ENCODE results near the gene ZNF281. TPM values are rescaled to one million over a fixed set of nuclear protein-coding genes. Genes with fewer than 3 reads are reported as not detected.

Gene ZNF281
- total RNA-seq, 1 experiment from 2014 or later = 20.0 TPM

GRCh38 chr1:200386416-200386815, 23.4 kb downstream of the ZNF281 start:
- no peaks in the 10 kb centered on the region for H3K36me3 ChIP-seq

GRCh38 chr1:200384818-200385390, 24.9 kb downstream of the ZNF281 start:
- no peak overlapping the region for H3K27ac ChIP-seq

More at GRCh38 chr1:200386416-200386815, 23.4 kb downstream of the ZNF281 start:
- H3K27ac ChIP-seq = no peak overlapping the region
- H3K4me3 ChIP-seq = no peak overlapping the region
- no peaks in the 10 kb centered on the region for H3K4me1 ChIP-seq
- H3K27me3 ChIP-seq = no peaks in the 10 kb centered on the region
- DNase-seq = no peak
- H3K9me3 ChIP-seq (replicated peaks) = no peaks in the 10 kb centered on the region

GRCh38 chr1:200381256-200381984, 28.4 kb downstream of the ZNF281 start:
- no peak for DNase-seq
- Histone ChIP-seq H3K9me3 (replicated peaks) (no peaks in the 10 kb centered on the region), H3K27me3 (no peaks in the 10 kb centered on the region), H3K4me1 (no peaks in the 10 kb centered on the region), H3K36me3 (no peaks in the 10 kb centered on the region), H3K27ac (no peak overlapping the region), H3K4me3 (no peak overlapping the region)

More at GRCh38 chr1:200384818-200385390, 24.9 kb downstream of the ZNF281 start:
- no peaks in the 10 kb centered on the region for H3K9me3 ChIP-seq (replicated peaks)
- DNase-seq = no peak
- no peaks in the 10 kb centered on the region for H3K4me1 ChIP-seq
- no peaks in the 10 kb centered on the region for H3K27me3 ChIP-seq
- H3K36me3 ChIP-seq = no peaks in the 10 kb centered on the region
- H3K4me3 ChIP-seq = no peak overlapping the region

GRCh38 chr1:200380589-200381021, 29.2 kb downstream of the ZNF281 start:
- Histone ChIP-seq H3K9me3 (replicated peaks) (no peaks in the 10 kb centered on the region), H3K4me3 (no peak overlapping the region), H3K27ac (no peak overlapping the region), H3K36me3 (no peaks in the 10 kb centered on the region), H3K27me3 (no peaks in the 10 kb centered on the region), H3K4me1 (no peaks in the 10 kb centered on the region)
- DNase-seq = no peak

- no peak overlapping the region for H3K27ac ChIP-seq
- no peaks in the 10 kb centered on the region for H3K9me3 ChIP-seq (replicated peaks)
- no peak for DNase-seq
Measured at GRCh38 chr1:200379940-200380588, 29.8 kb downstream of the ZNF281 start.

GRCh38 chr1:200379432-200379757, 30.4 kb downstream of the ZNF281 start:
- Histone ChIP-seq H3K9me3 (replicated peaks) (no peaks in the 10 kb centered on the region), H3K36me3 (no peaks in the 10 kb centered on the region), H3K4me3 (no peak overlapping the region), H3K27ac (no peak overlapping the region), H3K27me3 (no peaks in the 10 kb centered on the region), H3K4me1 (no peaks in the 10 kb centered on the region)
- no peak for DNase-seq

More at GRCh38 chr1:200379940-200380588, 29.8 kb downstream of the ZNF281 start:
- H3K36me3 ChIP-seq = no peaks in the 10 kb centered on the region
- no peaks in the 10 kb centered on the region for H3K4me1 ChIP-seq
- H3K4me3 ChIP-seq = no peak overlapping the region
- no peaks in the 10 kb centered on the region for H3K27me3 ChIP-seq

GRCh38 chr1:200378096-200378495, 31.7 kb downstream of the ZNF281 start:
- Histone ChIP-seq H3K27me3 (no peaks in the 10 kb centered on the region), H3K27ac (no peak overlapping the region), H3K4me1 (no peaks in the 10 kb centered on the region), H3K9me3 (replicated peaks) (no peaks in the 10 kb centered on the region), H3K4me3 (no peak overlapping the region), H3K36me3 (no peaks in the 10 kb centered on the region)
- DNase-seq = no peak

- no peak for DNase-seq
- no peaks in the 10 kb centered on the region for H3K36me3 ChIP-seq
- no peaks in the 10 kb centered on the region for H3K4me1 ChIP-seq
Measured at GRCh38 chr1:200376528-200376927, 33.3 kb downstream of the ZNF281 start.

GRCh38 chr1:200374569-200375295, 35.1 kb downstream of the ZNF281 start:
- no peak overlapping the region for H3K27ac ChIP-seq
- peak in 1 of 2 experiments; percentile 6 for DNase-seq
- H3K4me3 ChIP-seq = no peak overlapping the region
- no peaks in the 10 kb centered on the region for H3K4me1 ChIP-seq
- H3K36me3 ChIP-seq = no peaks in the 10 kb centered on the region
- H3K27me3 ChIP-seq = no peaks in the 10 kb centered on the region
- no peaks in the 10 kb centered on the region for H3K9me3 ChIP-seq (replicated peaks)

More at GRCh38 chr1:200376528-200376927, 33.3 kb downstream of the ZNF281 start:
- Histone ChIP-seq H3K9me3 (replicated peaks) (no peaks in the 10 kb centered on the region), H3K27me3 (no peaks in the 10 kb centered on the region), H3K4me3 (no peak overlapping the region), H3K27ac (no peak overlapping the region)

GRCh38 chr1:200373811-200374231, 36.0 kb downstream of the ZNF281 start:
- H3K27me3 ChIP-seq = no peaks in the 10 kb centered on the region
- H3K4me3 ChIP-seq = no peak overlapping the region
- no peaks in the 10 kb centered on the region for H3K4me1 ChIP-seq
- no peaks in the 10 kb centered on the region for H3K36me3 ChIP-seq
- no peaks in the 10 kb centered on the region for H3K9me3 ChIP-seq (replicated peaks)
- DNase-seq = no peak
- H3K27ac ChIP-seq = no peak overlapping the region

GRCh38 chr1:200372885-200373181, 37.0 kb downstream of the ZNF281 start:
- H3K4me1 ChIP-seq = no peaks in the 10 kb centered on the region
- H3K4me3 ChIP-seq = no peak overlapping the region
- H3K36me3 ChIP-seq = no peaks in the 10 kb centered on the region
- no peaks in the 10 kb centered on the region for H3K27me3 ChIP-seq
- H3K9me3 ChIP-seq (replicated peaks) = no peaks in the 10 kb centered on the region
- DNase-seq = no peak
- H3K27ac ChIP-seq = no peak overlapping the region

GRCh38 chr1:200372095-200372884, 37.5 kb downstream of the ZNF281 start:
- Histone ChIP-seq H3K27me3 (no peaks in the 10 kb centered on the region), H3K36me3 (no peaks in the 10 kb centered on the region), H3K27ac (no peak overlapping the region), H3K4me1 (no peaks in the 10 kb centered on the region), H3K4me3 (no peak overlapping the region), H3K9me3 (replicated peaks) (no peaks in the 10 kb centered on the region)
- DNase-seq = no peak

GRCh38 chr1:200369706-200370105, 40.1 kb downstream of the ZNF281 start:
- Histone ChIP-seq H3K27ac (no peak overlapping the region), H3K27me3 (no peaks in the 10 kb centered on the region), H3K9me3 (replicated peaks) (no peaks in the 10 kb centered on the region), H3K36me3 (no peaks in the 10 kb centered on the region), H3K4me3 (no peak overlapping the region), H3K4me1 (no peaks in the 10 kb centered on the region)
- DNase-seq = no peak

- Histone ChIP-seq H3K27me3 (no peaks in the 10 kb centered on the region), H3K4me3 (no peak overlapping the region), H3K4me1 (no peaks in the 10 kb centered on the region), H3K27ac (no peak overlapping the region), H3K36me3 (no peaks in the 10 kb centered on the region), H3K9me3 (replicated peaks) (no peaks in the 10 kb centered on the region)
- no peak for DNase-seq
Measured at GRCh38 chr1:200369131-200369530, 40.7 kb downstream of the ZNF281 start.

All from SJCRH30 (cell line).